ENCODE results near the gene NARS2. TPM values are rescaled to one million over a fixed set of nuclear protein-coding genes. Genes with fewer than 3 reads are reported as not detected.

Gene NARS2
- total RNA-seq, 4 donors from 2014 or later, result 12.9 to 29.1 (median 18.7) TPM

GRCh38 chr11:78429209-78429608 lies 145.5 kb downstream of the NARS2 start:
- intact Hi-C loops (cut with DNase I; ENCODE audit: low total_unique reads) (no loop called here), in situ Hi-C loops (cut with MboI; ENCODE audit: low sequenced_read_pairs in 4 of 4) (no loop called here)
- Histone ChIP-seq H3K4me3 (no peak overlapping the region), H3K4me1 (no peaks in the 10 kb centered on the region), H3K9me3 (no peaks in the 10 kb centered on the region), H3K27ac (no peak overlapping the region), H3K36me3 (no peaks in the 10 kb centered on the region), H3K27me3 (no peaks in the 10 kb centered on the region)
- DNase-seq (no peak), ATAC-seq (no peak)
- TF ChIP-seq POLR2A (IDR thresholded peaks at IDR 0.05), result no peak
- TF ChIP-seq CTCF (IDR thresholded peaks at IDR 0.05 in 4 of 5, conservative IDR thresholded peaks at IDR 0.05 in 1 of 5), result no peak

- DNase-seq (no peak), ATAC-seq (no peak)
- intact Hi-C loops (cut with DNase I; ENCODE audit: low total_unique reads), result no loop called here
- Histone ChIP-seq H3K9me3 (no peaks in the 10 kb centered on the region), H3K4me3 (no peak overlapping the region), H3K4me1 (no peaks in the 10 kb centered on the region), H3K36me3 (no peaks in the 10 kb centered on the region), H3K27ac (no peak overlapping the region), H3K27me3 (no peaks in the 10 kb centered on the region)
- TF ChIP-seq CTCF (IDR thresholded peaks at IDR 0.05 in 4 of 5, conservative IDR thresholded peaks at IDR 0.05 in 1 of 5) (no peak), POLR2A (IDR thresholded peaks at IDR 0.05) (no peak)
- in situ Hi-C loops (cut with MboI; ENCODE audit: low sequenced_read_pairs in 4 of 4), result no loop called here
Measured at GRCh38 chr11:78428773-78429172, 145.9 kb downstream of the NARS2 start.

GRCh38 chr11:78428266-78428636 lies 146.4 kb downstream of the NARS2 start:
- H3K36me3 ChIP-seq, result no peaks in the 10 kb centered on the region
- no peaks in the 10 kb centered on the region for H3K27me3 ChIP-seq
- intact Hi-C loops (cut with DNase I; ENCODE audit: low total_unique reads) (no loop called here), in situ Hi-C loops (cut with MboI; ENCODE audit: low sequenced_read_pairs in 4 of 4) (no loop called here)
- peak overlapping the region in 1 of 4 donors; percentile 14 for H3K4me3 ChIP-seq
- H3K9me3 ChIP-seq, result no peaks in the 10 kb centered on the region
- H3K4me1 ChIP-seq, result no peaks in the 10 kb centered on the region
- no peak for DNase-seq
- TF ChIP-seq CTCF (IDR thresholded peaks at IDR 0.05 in 4 of 5, conservative IDR thresholded peaks at IDR 0.05 in 1 of 5) (no peak), POLR2A (IDR thresholded peaks at IDR 0.05) (no peak)
- H3K27ac ChIP-seq, result peak overlapping the region in 1 of 4 donors; percentile 10
- ATAC-seq, result no peak

- Histone ChIP-seq H3K27ac (peak overlapping the region in 1 of 4 donors; percentile 10), H3K27me3 (no peaks in the 10 kb centered on the region), H3K4me1 (no peaks in the 10 kb centered on the region), H3K36me3 (no peaks in the 10 kb centered on the region), H3K4me3 (peak overlapping the region in 1 of 4 donors; percentile 14), H3K9me3 (no peaks in the 10 kb centered on the region)
- no peak for TF ChIP-seq CTCF (IDR thresholded peaks at IDR 0.05 in 4 of 5, conservative IDR thresholded peaks at IDR 0.05 in 1 of 5)
- TF ChIP-seq POLR2A (IDR thresholded peaks at IDR 0.05), result no peak
- ATAC-seq, result no peak
- intact Hi-C loops (cut with DNase I; ENCODE audit: low total_unique reads), result no loop called here
- in situ Hi-C loops (cut with MboI; ENCODE audit: low sequenced_read_pairs in 4 of 4), result no loop called here
- DNase-seq, result no peak
Measured at GRCh38 chr11:78427615-78428265, 146.9 kb downstream of the NARS2 start.

- ATAC-seq, result no peak
- TF ChIP-seq POLR2A (IDR thresholded peaks at IDR 0.05), result no peak
- TF ChIP-seq CTCF (IDR thresholded peaks at IDR 0.05 in 4 of 5, conservative IDR thresholded peaks at IDR 0.05 in 1 of 5), result no peak
- intact Hi-C loops (cut with DNase I; ENCODE audit: low total_unique reads), result no loop called here
Measured at GRCh38 chr11:78426845-78427244, 147.8 kb downstream of the NARS2 start.

More at GRCh38 chr11:78426845-78427244, 147.8 kb downstream of the NARS2 start:
- no peaks in the 10 kb centered on the region for H3K4me1 ChIP-seq
- H3K27ac ChIP-seq, result no peak overlapping the region
- H3K4me3 ChIP-seq, result no peak overlapping the region
- in situ Hi-C loops (cut with MboI; ENCODE audit: low sequenced_read_pairs in 4 of 4), result no loop called here
- no peaks in the 10 kb centered on the region for H3K27me3 ChIP-seq
- no peak for DNase-seq
- H3K36me3 ChIP-seq, result no peaks in the 10 kb centered on the region
- no peaks in the 10 kb centered on the region for H3K9me3 ChIP-seq
